AG04450 (cell line): ENCODE data around the gene UMPS. TPM values are rescaled to one million over a fixed set of nuclear protein-coding genes. Genes with fewer than 3 reads are reported as not detected.

ENCODE experiments used
- CTCF ChIA-PET: fragments of 300-600, 350-600 bp; formaldehyde crosslinking; extraction: SDS; loops from one replicate; lab custom pipeline; 2022; ENCODE audit warnings: antibody characterized with exemption, inconsistent platforms; lab: Charles Lee
- POLR2A ChIA-PET: fragments of 350-600 bp; formaldehyde crosslinking; extraction: SDS; loops from one replicate; lab custom pipeline; 2021; ENCODE audit warnings: antibody characterized with exemption, inconsistent platforms; lab: Yijun Ruan, JAX
- DNase-seq: peaks from one replicate; pipeline ENCODE4 v3.0.0-alpha.2; 2011; ENCODE audit warnings: low read depth, low spot score
- H3K27ac ChIP-seq: one replicate; pipeline ENCODE4 v1.5.1; 2012; ENCODE audit warnings: low read depth, low read length, control low read depth
- H3K27me3 ChIP-seq: one replicate; pipeline ENCODE4 v1.6.0; 2012; ENCODE audit warnings: low read length; ENCODE audit not compliant: control insufficient read depth, insufficient read depth
- H3K4me3 ChIP-seq: 2 replicates; pipeline ENCODE4 v1.5.1; 2011; ENCODE audit warnings: mild to moderate bottlenecking, low read depth, low read length, control low read depth
- H3K9me3 ChIP-seq: 2 replicates; pipeline ENCODE4 v1.5.1; 2012; ENCODE audit warnings: low read length; ENCODE audit not compliant: control insufficient read depth, insufficient read depth
- CTCF ChIP-seq: IDR thresholded peaks from 2 replicates; pipeline ENCODE4 v1.5.1; 2011; ENCODE audit warnings: low read depth, low read length, control low read depth, inconsistent platforms
- polyA plus RNA-seq: library from polyadenylated mRNA; depleted of rRNA; stranded (reverse); fragments of >200 nt; gene quantifications from 2 replicates; pipeline ENCODE4 v1.2.3, GENCODE V29; 2011

The UMPS gene
- polyA plus RNA-seq, 1 experiment = 27.9 TPM

- no peak for TF ChIP-seq CTCF
- CTCF ChIA-PET = interaction anchor here (2.8 kb wide), 1 partner anchor 110 kb away, joined by 16 read pairs; no protein-coding TSS in a partner anchor
- DNase-seq = peak; percentile 91
- peak overlapping the region; percentile 87 for H3K27ac ChIP-seq
- no peak overlapping the region for H3K4me3 ChIP-seq
- H3K27me3 ChIP-seq = no peaks in the 10 kb centered on the region
- no peaks in the 10 kb centered on the region; the same call in 1 of the 2 replicates for H3K9me3 ChIP-seq
- POLR2A ChIA-PET = interaction anchor here (0.5 to 1.6 kb wide), 8 partner anchors 11 to 489 kb away, joined by 3 to 11 read pairs (median 5); no protein-coding TSS in a partner anchor
Observed at GRCh38 chr3:124791639-124792151, 61.4 kb downstream of the UMPS start.

- Histone ChIP-seq H3K27ac (peak overlapping the region; percentile 59), H3K4me3 (no peak overlapping the region), H3K27me3 (no peaks in the 10 kb centered on the region), H3K9me3 (no peaks in the 10 kb centered on the region; the same call in 1 of the 2 replicates)
- CTCF ChIA-PET = interaction anchor here (2.8 kb wide), 1 partner anchor 109 kb away, joined by 16 read pairs; no protein-coding TSS in a partner anchor
- POLR2A ChIA-PET = interaction anchor here (0.5 to 1.6 kb wide), 5 partner anchors 12 to 488 kb away, joined by 3 to 11 read pairs (median 7); no protein-coding TSS in a partner anchor
- no peak for TF ChIP-seq CTCF
- no peak for DNase-seq
Observed at GRCh38 chr3:124792341-124793040, 62.2 kb downstream of the UMPS start.

- no peak overlapping the region for H3K27ac ChIP-seq
- no peak for TF ChIP-seq CTCF
- no peaks in the 10 kb centered on the region; the same call in 1 of the 2 replicates for H3K9me3 ChIP-seq
- DNase-seq = no peak
- H3K27me3 ChIP-seq = no peaks in the 10 kb centered on the region
- ChIA-PET POLR2A (no interaction called here), CTCF (interaction anchor here (2.8 kb wide), 1 partner anchor 108 kb away, joined by 16 read pairs; no protein-coding TSS in a partner anchor)
- H3K4me3 ChIP-seq = no peak overlapping the region
Observed at GRCh38 chr3:124793054-124793739, 62.9 kb downstream of the UMPS start.

GRCh38 chr3:124796477-124796876 lies 66.2 kb downstream of the UMPS start:
- Histone ChIP-seq H3K9me3 (no peaks in the 10 kb centered on the region; the same call in 1 of the 2 replicates), H3K4me3 (no peak overlapping the region), H3K27ac (no peak overlapping the region), H3K27me3 (no peaks in the 10 kb centered on the region)
- no peak for DNase-seq
- no peak for TF ChIP-seq CTCF
- ChIA-PET POLR2A (no interaction called here), CTCF (no interaction called here)
